Inflammatory macrophage treated with lipopolysaccharide for 4 hours (primary cell): ENCODE measurements around the gene IFNL1.
"Not testable (repeated sequence)": the region's sequence is repeated elsewhere in the genome, so short reads cannot be mapped to it uniquely, and the experiment has no call there.

Source experiments
- DNase-seq: peaks from one replicate; pipeline ENCODE4 v3.0.0-alpha.2; 2020

Gene IFNL1

GRCh38 chr19:39308531-39309304, 12.5 kb downstream of the IFNL1 start:
- no peak for DNase-seq

- DNase-seq = not testable (repeated sequence)
Measured at GRCh38 chr19:39309305-39309670, 13.1 kb downstream of the IFNL1 start.

GRCh38 chr19:39310558-39311311, 14.5 kb downstream of the IFNL1 start:
- DNase-seq = no peak

GRCh38 chr19:39314016-39314728, 18.0 kb downstream of the IFNL1 start:
- no peak for DNase-seq

GRCh38 chr19:39315933-39316332, 19.7 kb downstream of the IFNL1 start:
- DNase-seq = no peak

GRCh38 chr19:39316627-39317321, 20.6 kb downstream of the IFNL1 start:
- DNase-seq = no peak

- DNase-seq = no peak
Measured at GRCh38 chr19:39317476-39317875, 21.3 kb downstream of the IFNL1 start.

- DNase-seq = no peak
Measured at GRCh38 chr19:39318071-39318470, 21.9 kb downstream of the IFNL1 start.

GRCh38 chr19:39318690-39319089, 22.5 kb downstream of the IFNL1 start:
- DNase-seq = no peak

GRCh38 chr19:39319098-39319891, 23.1 kb downstream of the IFNL1 start:
- DNase-seq = no peak

- DNase-seq = no peak
Measured at GRCh38 chr19:39319892-39320248, 23.7 kb downstream of the IFNL1 start.

GRCh38 chr19:39321117-39321831, 25.1 kb downstream of the IFNL1 start:
- DNase-seq = no peak

GRCh38 chr19:39321832-39322176, 25.6 kb downstream of the IFNL1 start:
- no peak for DNase-seq

GRCh38 chr19:39324242-39324842, 28.1 kb downstream of the IFNL1 start:
- no peak for DNase-seq

GRCh38 chr19:39325778-39326665, 29.8 kb downstream of the IFNL1 start:
- no peak for DNase-seq

- DNase-seq = no peak
Measured at GRCh38 chr19:39327363-39328045, 31.3 kb downstream of the IFNL1 start.

GRCh38 chr19:39328046-39328705, 32.0 kb downstream of the IFNL1 start:
- DNase-seq = peak; percentile 67

- no peak for DNase-seq
Measured at GRCh38 chr19:39329948-39330347, 33.7 kb downstream of the IFNL1 start.

GRCh38 chr19:39332293-39332692, 36.1 kb downstream of the IFNL1 start:
- no peak for DNase-seq
